HFF-Myc (cell line): Measurements from ENCODE around the gene ESPNL.

ENCODE experiments used
- DNase-seq: peaks from one replicate; pipeline ENCODE4 v3.0.0-alpha.2; 2011; ENCODE audit warnings: low read depth; ENCODE audit errors: extremely low read depth
- H3K4me3 ChIP-seq: replicated peaks from 2 replicates; pipeline ENCODE4 v1.5.1; 2011; ENCODE audit warnings: low read depth, mild to moderate bottlenecking, control low read depth, low read length
- TF ChIP-seq, protein P1 (sequence below): IDR thresholded peaks from 2 replicates; pipeline ENCODE4 v1.5.1; 2012; ENCODE audit warnings: mild to moderate bottlenecking, low read depth, low read length, control low read depth; ENCODE audit errors: missing control alignments

Gene ESPNL

DNA sequence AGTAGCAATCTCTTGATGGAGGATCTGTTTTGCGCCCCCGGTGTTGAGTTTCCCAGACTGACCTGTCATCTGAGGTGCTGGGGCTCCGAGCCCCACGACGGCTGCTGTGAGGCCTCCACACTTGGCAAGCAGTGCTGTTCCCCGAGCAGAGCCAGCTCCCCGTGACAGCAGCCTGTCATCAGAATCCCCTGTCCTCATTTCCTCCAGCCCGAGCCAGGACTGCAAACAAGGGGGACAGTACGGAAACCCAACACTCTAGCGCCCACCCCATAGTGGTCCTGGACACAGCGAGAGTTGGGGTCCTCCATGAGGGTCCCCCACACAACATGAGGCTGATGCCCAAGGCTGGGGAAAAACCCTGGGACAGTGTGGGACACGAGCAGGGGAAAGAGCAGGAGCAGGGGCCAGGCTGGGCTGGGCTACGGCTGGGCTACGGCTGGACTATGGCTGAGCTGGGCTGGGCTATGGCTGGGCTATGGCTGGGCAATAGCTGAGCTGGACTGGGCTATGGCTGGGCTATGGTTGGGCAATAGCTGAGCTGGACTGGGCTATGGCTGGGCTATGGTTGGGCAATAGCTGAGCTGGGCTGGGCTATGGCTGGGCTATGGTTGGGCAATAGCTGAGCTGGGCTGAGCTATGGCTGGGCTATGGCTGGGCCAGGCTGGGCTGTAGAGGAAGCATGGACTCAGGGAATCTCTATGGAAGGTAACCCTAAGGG, 36.8 kb downstream of the ESPNL start:
- no peak for DNase-seq
- H3K4me3 ChIP-seq: no peak overlapping the region
- TF ChIP-seq, protein P1, sequence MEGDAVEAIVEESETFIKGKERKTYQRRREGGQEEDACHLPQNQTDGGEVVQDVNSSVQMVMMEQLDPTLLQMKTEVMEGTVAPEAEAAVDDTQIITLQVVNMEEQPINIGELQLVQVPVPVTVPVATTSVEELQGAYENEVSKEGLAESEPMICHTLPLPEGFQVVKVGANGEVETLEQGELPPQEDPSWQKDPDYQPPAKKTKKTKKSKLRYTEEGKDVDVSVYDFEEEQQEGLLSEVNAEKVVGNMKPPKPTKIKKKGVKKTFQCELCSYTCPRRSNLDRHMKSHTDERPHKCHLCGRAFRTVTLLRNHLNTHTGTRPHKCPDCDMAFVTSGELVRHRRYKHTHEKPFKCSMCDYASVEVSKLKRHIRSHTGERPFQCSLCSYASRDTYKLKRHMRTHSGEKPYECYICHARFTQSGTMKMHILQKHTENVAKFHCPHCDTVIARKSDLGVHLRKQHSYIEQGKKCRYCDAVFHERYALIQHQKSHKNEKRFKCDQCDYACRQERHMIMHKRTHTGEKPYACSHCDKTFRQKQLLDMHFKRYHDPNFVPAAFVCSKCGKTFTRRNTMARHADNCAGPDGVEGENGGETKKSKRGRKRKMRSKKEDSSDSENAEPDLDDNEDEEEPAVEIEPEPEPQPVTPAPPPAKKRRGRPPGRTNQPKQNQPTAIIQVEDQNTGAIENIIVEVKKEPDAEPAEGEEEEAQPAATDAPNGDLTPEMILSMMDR: no peak

DNA sequence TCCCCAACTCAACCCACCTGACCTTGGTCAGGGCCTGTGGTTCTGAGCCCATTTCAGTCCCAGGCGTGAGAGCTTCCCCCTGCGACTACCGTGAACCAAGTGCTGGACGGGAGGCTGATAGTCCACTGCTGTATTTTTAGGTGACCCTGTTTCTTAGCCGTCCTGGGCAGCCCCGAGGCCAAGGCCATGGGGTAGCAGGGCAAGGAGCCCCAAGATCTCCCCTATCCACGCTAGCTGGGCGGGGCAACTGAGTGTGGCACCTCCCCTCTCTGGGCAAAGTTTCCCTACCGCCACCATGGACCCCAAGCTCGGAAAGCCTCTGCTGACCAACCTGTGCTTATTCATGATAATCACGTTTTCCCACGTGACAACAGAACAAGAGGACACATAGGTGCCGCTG, 37.7 kb downstream of the ESPNL start:
- TF ChIP-seq, protein P1: no peak
- DNase-seq: no peak
- no peak overlapping the region for H3K4me3 ChIP-seq

DNA sequence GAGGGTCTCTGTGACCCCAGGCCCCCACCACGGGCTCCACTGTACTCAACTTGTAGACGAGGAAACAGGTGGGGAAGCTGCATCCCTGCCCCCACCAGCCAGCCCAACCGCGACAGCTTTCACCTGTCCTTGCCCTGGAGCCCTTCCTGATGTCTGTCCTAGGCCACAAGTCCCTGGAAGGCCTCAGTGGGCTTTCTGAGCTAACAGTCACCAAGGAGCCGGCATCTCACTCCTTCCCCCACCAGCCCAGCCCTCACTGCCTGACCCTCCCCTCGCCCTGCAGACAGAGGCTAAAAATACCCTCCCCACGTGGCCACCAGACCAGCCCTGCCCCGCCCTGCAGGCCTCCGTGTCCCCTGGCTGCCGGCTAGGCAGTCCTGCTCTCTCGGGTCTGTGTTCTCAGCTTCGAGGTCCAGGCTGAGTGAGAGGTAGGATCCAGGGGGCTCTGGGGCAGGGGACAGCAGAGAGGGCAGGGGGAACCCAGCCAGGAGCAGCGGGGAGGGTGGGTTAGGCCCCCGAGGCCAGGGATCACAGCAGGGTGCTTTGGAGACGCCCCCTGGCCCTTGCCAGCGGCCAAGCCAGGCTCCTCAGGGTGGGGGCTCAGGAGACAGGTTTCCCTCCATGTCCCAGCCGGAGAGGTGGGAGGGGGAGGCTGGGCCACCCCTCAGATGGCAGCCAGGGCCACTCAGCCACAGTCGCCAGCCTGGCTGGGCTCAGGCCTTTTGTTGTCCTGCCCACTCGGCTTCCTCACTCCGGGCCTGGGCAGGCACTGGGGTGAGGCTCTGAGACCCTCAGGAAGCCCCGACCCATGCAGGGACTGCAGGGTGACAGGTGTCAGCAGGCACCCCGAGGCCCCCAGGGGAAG, 38.4 kb downstream of the ESPNL start, which contains the start of gene KLHL30:
Gene KLHL30 (plus strand): TSS at position 338 of the 865 bp plus-strand sequence. CDS start 2,087 bp downstream, outside the sequence.
- DNase-seq: no peak
- TF ChIP-seq, protein P1: no peak
- no peak within 1 kb of the TSS for H3K4me3 ChIP-seq

DNA sequence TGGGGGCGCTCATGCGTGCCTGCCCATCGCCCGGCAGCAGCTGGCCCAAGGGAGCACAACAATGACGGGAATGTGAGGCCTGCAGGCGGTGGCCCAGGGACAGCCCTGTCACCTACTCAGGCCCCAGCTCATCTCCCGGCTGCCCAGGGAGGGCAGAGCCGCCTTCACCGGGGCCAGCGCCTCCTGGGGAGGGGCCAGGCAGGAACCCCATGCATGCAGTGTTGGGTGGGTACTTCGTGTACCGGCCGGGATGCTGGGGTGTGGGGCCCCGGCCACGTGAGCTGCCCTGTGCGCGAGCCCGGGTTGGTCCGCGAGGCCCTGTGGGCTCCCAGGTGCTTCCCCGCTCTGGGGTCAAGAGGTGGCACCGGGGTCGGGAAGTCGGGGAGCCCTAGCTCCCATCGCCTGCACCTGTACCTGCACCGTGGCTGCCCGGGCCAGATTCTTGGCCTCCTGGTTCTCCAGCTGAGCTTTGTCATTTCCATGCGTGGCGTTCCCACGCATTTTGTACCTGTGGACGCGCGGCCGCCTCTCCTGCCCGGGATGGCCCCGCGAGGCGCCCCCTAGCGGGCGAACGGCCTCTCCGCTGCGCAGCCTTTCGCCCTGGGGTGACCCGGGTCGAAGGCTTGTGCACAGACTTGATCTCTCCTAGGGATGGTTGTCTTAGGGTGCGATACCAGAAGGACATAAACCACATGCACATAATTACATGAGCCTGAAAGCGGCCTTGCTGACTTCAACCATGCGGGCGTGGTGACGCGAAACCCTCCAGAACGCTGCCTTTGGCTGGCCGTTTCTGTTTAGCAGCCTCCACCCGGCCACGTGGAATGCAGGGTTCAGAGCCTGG, 39.3 kb downstream of the ESPNL start:
- H3K4me3 ChIP-seq: no peak overlapping the region
- TF ChIP-seq, protein P1: peak; percentile 68
- DNase-seq: no peak

DNA sequence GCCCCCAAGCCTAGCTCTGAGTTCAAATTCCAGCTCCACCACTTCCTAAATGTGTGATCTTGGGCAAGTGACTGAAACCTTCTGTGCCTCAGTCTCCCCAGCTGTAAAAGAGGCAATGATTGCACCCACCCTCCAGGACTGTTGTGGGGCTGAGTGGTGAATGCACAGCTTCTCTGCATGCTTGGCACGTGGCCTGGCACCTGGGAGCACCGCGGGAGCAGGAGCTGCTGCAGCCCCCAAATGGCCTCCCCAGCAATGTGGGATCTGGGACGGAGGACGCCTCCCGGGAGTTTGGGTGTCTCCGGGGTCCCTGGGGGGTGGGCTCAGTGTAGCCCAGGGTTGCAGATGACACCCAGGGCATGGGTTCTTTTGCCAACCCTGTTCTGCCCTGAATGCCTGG, 39.9 kb downstream of the ESPNL start:
- TF ChIP-seq, protein P1: no peak
- no peak for DNase-seq
- no peak overlapping the region for H3K4me3 ChIP-seq
